Loucy (cell line): Measurements from ENCODE around the gene FUS.

ENCODE experiments used
- EZH2phosphoT487 ChIP-seq: fragments of 200-600 bp; IDR thresholded peaks from 2 replicates; pipeline ENCODE4 v1.6.1; 2018; ENCODE audit warnings: antibody characterized with exemption, mild to moderate bottlenecking, moderate library complexity, borderline replicate concordance
- TF ChIP-seq, protein P1 (sequence below): fragments of 200-600 bp; sonication (generic); conservative IDR thresholded peaks from 2 replicates; pipeline ENCODE4 v1.5.1; 2014; ENCODE audit warnings: mild to moderate bottlenecking, antibody characterized with exemption, low read length

DNA sequence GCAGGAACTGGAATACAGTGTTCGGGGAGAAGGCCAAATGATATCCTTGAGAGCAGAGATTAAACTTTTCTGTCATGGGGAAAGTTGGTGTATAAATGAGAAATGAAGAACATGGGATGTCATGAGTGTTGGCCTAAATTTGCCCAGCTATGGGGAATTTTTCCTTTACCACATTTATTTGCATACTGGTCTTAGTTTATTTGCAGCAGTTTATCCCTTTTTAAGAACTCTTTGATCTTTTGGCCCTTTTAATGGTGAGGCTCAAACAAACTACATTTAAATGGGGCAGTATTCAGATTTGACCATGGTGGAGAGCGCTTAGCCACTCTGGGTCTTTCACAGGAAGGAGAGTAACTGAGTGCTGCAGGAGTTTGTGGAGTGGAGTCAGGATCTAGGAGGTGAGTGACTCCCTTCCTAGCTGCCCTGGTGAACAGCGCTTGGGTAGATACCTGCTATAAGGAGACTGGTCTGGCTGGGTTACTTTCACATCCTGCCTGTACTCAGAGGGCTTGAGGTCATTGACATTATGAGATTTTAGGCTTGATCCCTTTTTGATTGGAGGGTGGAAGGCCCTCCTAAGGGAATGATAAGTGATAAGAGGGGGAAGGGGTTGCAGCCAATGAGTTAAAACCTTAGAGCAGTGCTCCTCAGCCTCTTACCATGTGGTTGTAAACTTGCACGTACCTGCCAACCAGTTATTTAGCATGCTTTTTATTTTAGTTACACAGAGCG, 11.9 kb downstream of the FUS start:
- TF ChIP-seq, protein P1, sequence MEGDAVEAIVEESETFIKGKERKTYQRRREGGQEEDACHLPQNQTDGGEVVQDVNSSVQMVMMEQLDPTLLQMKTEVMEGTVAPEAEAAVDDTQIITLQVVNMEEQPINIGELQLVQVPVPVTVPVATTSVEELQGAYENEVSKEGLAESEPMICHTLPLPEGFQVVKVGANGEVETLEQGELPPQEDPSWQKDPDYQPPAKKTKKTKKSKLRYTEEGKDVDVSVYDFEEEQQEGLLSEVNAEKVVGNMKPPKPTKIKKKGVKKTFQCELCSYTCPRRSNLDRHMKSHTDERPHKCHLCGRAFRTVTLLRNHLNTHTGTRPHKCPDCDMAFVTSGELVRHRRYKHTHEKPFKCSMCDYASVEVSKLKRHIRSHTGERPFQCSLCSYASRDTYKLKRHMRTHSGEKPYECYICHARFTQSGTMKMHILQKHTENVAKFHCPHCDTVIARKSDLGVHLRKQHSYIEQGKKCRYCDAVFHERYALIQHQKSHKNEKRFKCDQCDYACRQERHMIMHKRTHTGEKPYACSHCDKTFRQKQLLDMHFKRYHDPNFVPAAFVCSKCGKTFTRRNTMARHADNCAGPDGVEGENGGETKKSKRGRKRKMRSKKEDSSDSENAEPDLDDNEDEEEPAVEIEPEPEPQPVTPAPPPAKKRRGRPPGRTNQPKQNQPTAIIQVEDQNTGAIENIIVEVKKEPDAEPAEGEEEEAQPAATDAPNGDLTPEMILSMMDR = no peak
- no peak for TF ChIP-seq EZH2phosphoT487
